ENCODE measurements around the gene PTPRT.

DNA sequence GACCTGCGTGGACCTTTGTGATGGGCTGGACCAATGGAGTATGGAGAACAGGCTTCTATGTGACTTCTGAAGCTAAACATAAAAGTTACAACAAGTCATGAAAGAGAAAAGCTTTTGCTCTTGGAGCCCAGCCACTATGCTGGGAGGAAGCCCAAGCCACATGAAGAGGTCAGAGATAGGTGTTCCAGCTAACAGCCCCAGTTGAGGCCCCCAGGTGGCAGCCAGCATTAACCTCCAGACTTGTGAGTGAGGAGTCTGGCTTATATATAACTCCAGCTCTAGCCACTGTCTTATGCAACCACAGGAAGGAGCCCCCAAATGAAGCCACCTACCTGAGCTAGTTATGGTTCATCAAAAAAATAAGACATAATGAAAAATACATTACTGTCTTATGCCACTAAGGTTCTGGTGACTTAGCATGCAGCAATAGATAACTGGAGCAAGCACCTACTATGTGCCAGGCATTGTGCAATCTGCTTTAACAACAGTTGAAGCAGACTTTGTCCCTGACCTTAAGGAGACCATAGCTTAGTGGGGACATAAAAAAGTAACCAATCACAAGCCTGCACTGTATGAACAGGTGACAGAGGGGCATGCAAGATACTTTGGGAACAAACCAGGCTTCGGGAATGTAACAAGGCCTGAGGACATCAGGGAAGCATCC is 599.6 kb downstream of the PTPRT start:
- TF ChIP-seq CTCF (IDR thresholded peaks at IDR 0.05) (no peak), POLR2A (IDR thresholded peaks at IDR 0.05) (no peak), POLR2AphosphoS5 (IDR thresholded peaks at IDR 0.05) (no peak)

Measured in breast epithelium (tissue), 3 donors.